H54 (cell line): ENCODE measurements around the gene INTS6.

Experiments
- DNase-seq: peaks from one replicate; pipeline ENCODE4 v3.0.0; 2011; ENCODE audit warnings: low spot score, mixed read lengths; ENCODE audit not compliant: insufficient read length
- FAIRE-seq: peaks from 3 replicates; lab custom pipeline; 2011; peaks lifted over from hg19 to GRCh38; lab: Jason Lieb, UNC
- POLR2A ChIP-seq: IDR thresholded peaks from 2 replicates; pipeline ENCODE4 v1.6.1; 2011; ENCODE audit warnings: low read depth, mild to moderate bottlenecking, low read length

Gene INTS6

GRCh38 chr13:51336746-51337145, 116.1 kb downstream of the INTS6 start:
- TF ChIP-seq POLR2A = no peak
- FAIRE-seq (no peak), DNase-seq (no peak)

GRCh38 chr13:51333826-51334225, 119.0 kb downstream of the INTS6 start:
- no peak for DNase-seq
- no peak for FAIRE-seq
- TF ChIP-seq POLR2A = no peak

GRCh38 chr13:51333421-51333820, 119.4 kb downstream of the INTS6 start:
- DNase-seq = no peak
- no peak for TF ChIP-seq POLR2A
- FAIRE-seq = no peak

GRCh38 chr13:51332566-51333361, 120.1 kb downstream of the INTS6 start:
- DNase-seq = no peak
- no peak for TF ChIP-seq POLR2A
- FAIRE-seq = no peak

- DNase-seq (no peak), FAIRE-seq (no peak)
- no peak for TF ChIP-seq POLR2A
Observed at GRCh38 chr13:51331354-51331861, 121.4 kb downstream of the INTS6 start.

- FAIRE-seq (no peak), DNase-seq (no peak)
- no peak for TF ChIP-seq POLR2A
Observed at GRCh38 chr13:51330791-51331190, 122.0 kb downstream of the INTS6 start.

- DNase-seq = no peak
- no peak for FAIRE-seq
- no peak for TF ChIP-seq POLR2A
Observed at GRCh38 chr13:51329606-51330005, 123.2 kb downstream of the INTS6 start.

- DNase-seq (no peak), FAIRE-seq (no peak)
- TF ChIP-seq POLR2A = no peak
Observed at GRCh38 chr13:51328488-51328887, 124.3 kb downstream of the INTS6 start.

- TF ChIP-seq POLR2A = no peak
- FAIRE-seq (no peak), DNase-seq (no peak)
Observed at GRCh38 chr13:51327961-51328360, 124.9 kb downstream of the INTS6 start.

- no peak for FAIRE-seq
Observed at GRCh38 chr13:51326777-51327176, 126.1 kb downstream of the INTS6 start.

GRCh38 chr13:51325837-51326236, 127.0 kb downstream of the INTS6 start:
- no peak for TF ChIP-seq POLR2A
- FAIRE-seq = no peak

More at GRCh38 chr13:51326777-51327176, 126.1 kb downstream of the INTS6 start:
- TF ChIP-seq POLR2A = no peak
- no peak for DNase-seq

GRCh38 chr13:51324714-51325420, 128.0 kb downstream of the INTS6 start:
- FAIRE-seq = no peak
- no peak for TF ChIP-seq POLR2A
- DNase-seq = no peak

More at GRCh38 chr13:51325837-51326236, 127.0 kb downstream of the INTS6 start:
- DNase-seq = no peak

GRCh38 chr13:51323824-51324511, 128.9 kb downstream of the INTS6 start:
- no peak for TF ChIP-seq POLR2A
- no peak for FAIRE-seq
- no peak for DNase-seq

- DNase-seq (no peak), FAIRE-seq (no peak)
- no peak for TF ChIP-seq POLR2A
Observed at GRCh38 chr13:51322826-51323225, 130.0 kb downstream of the INTS6 start.
